Sigmoid colon (tissue), 7 donors: ENCODE data around the gene TMEM132D. TPM values are rescaled to one million over a fixed set of nuclear protein-coding genes. Genes with fewer than 3 reads are reported as not detected.

Experiments
- DNase-seq: peaks from one replicate; pipeline ENCODE4 v3.0.0-alpha.2; 2019
- H3K27ac ChIP-seq, 4 donors: fragments of 200-600 bp; sonication (generic); one replicate each; pipeline ENCODE4 v1.5.1; 2016 to 2019; ENCODE audit warnings: mild to moderate bottlenecking in 1 of 4
- H3K27me3 ChIP-seq, 3 donors: fragments of 200-600 bp; sonication (generic); one replicate each; pipeline ENCODE4 v1.5.1; 2019; ENCODE audit warnings: mild to moderate bottlenecking in 1 of 3
- H3K36me3 ChIP-seq, 4 donors: fragments of 200-600 bp; sonication (generic); one replicate each; pipeline ENCODE4 v1.5.1; 2016 to 2019
- H3K4me1 ChIP-seq, 4 donors: fragments of 200-600 bp; sonication (generic); one replicate each; pipeline ENCODE4 v1.5.1; 2017 to 2019
- H3K4me3 ChIP-seq, 4 donors: fragments of 200-600 bp; sonication (generic); one replicate each; pipeline ENCODE4 v1.5.1; 2017 to 2019; ENCODE audit warnings: mild to moderate bottlenecking in 2 of 4, moderate library complexity in 1 of 4
- H3K9me3 ChIP-seq, 4 donors: fragments of 200-600 bp in 3 of 4; sonication (generic) in 3 of 4; one replicate each; pipeline versions ENCODE4 v1.5.1 to v1.6.1; 2013 to 2019
- CTCF ChIP-seq, 4 experiments: fragments of 450-650 bp in 3 of 4; fragments of 200-600 bp in 1 of 4; IDR thresholded peaks; one replicate each; pipeline ENCODE4 v1.5.1; 2016 to 2019; ENCODE audit warnings: antibody characterized with exemption in 4 of 4, mild to moderate bottlenecking in 3 of 4, moderate library complexity in 2 of 4
- EP300 ChIP-seq, 4 donors: sonication (generic); formaldehyde crosslinking; IDR thresholded peaks; one replicate each; pipeline ENCODE4 v1.6.1; 2017; ENCODE audit warnings: antibody characterized with exemption in 4 of 4
- POLR2A ChIP-seq, 2 donors: fragments of 450-650 bp; IDR thresholded peaks; one replicate each; pipeline ENCODE4 v1.6.1; 2016; ENCODE audit warnings: antibody characterized with exemption in 2 of 2, mild to moderate bottlenecking in 2 of 2, moderate library complexity in 2 of 2
- POLR2AphosphoS5 ChIP-seq, 4 donors: sonication (generic); formaldehyde crosslinking; IDR thresholded peaks; one replicate each; pipeline ENCODE4 v1.6.1; 2017; ENCODE audit warnings: antibody characterized with exemption in 4 of 4
- WGBS, 2 donors: extraction: QIAGEN DNeasy Blood & Tissue Kit; methylation state at CpG; one replicate each; pipeline ENCODE4 v1.1.7; 2013; 5-methylcytosine and 5-hydroxymethylcytosine counted together
- intact Hi-C: fragments of 100-400 bp; cut with DNase I; formaldehyde crosslinking; loops from one replicate; pipeline ENCODE4 v1.15.1; 2023
- polyA plus RNA-seq, 3 donors: library from polyadenylated mRNA; stranded (reverse); fragments of 200-250 nt; gene quantifications; one replicate each; pipeline ENCODE4 v1.2.3, GENCODE V29; 2013
- total RNA-seq, 4 donors: library from RNA; depleted of rRNA; stranded (reverse); fragments of >200 nt; gene quantifications; one replicate each; pipeline ENCODE4 v1.1.0, GENCODE V29; 2016
- donor health status: healthy with polysubstance abuse.
- donor health status: Bipolar disorder and iron deficiency.
- donor health status: healthy.

TMEM132D gene
- total and polyA plus RNA-seq, 7 donors, result under 0.01 to 0.03 (median under 0.01) TPM; not detected in 3

- Histone ChIP-seq H3K4me1 (no peaks in the 10 kb centered on the region), H3K4me3 (no peak overlapping the region), H3K27me3 (no peaks in the 10 kb centered on the region), H3K27ac (no peak overlapping the region), H3K9me3 (peaks cover 0 to 2% (median 0%) of the 10 kb centered on the region in 4 donors), H3K36me3 (no peaks in the 10 kb centered on the region)
- TF ChIP-seq POLR2A (IDR thresholded peaks at IDR 0.05), result no peak
- no peak for TF ChIP-seq POLR2AphosphoS5 (IDR thresholded peaks at IDR 0.05)
- TF ChIP-seq EP300 (IDR thresholded peaks at IDR 0.05), result no peak
- no peak for TF ChIP-seq CTCF (IDR thresholded peaks at IDR 0.05)
- intact Hi-C loops, result no loop called here
- WGBS, 2 donors, result 93 to 94% methylated on average over 8 of the region's 8 CpGs
- DNase-seq, result no peak
Measured at GRCh38 chr12:129693731-129694130, 210.1 kb downstream of the TMEM132D start.

GRCh38 chr12:129687731-129688130 is 216.1 kb downstream of the TMEM132D start:
- Histone ChIP-seq H3K4me3 (no peak overlapping the region), H3K4me1 (no peaks in the 10 kb centered on the region), H3K9me3 (no peaks in the 10 kb centered on the region), H3K27me3 (no peaks in the 10 kb centered on the region), H3K27ac (no peak overlapping the region), H3K36me3 (no peaks in the 10 kb centered on the region)
- intact Hi-C loops, result no loop called here
- no peak for TF ChIP-seq POLR2A (IDR thresholded peaks at IDR 0.05)
- no peak for TF ChIP-seq EP300 (IDR thresholded peaks at IDR 0.05)
- no peak for TF ChIP-seq CTCF (IDR thresholded peaks at IDR 0.05)
- no peak for TF ChIP-seq POLR2AphosphoS5 (IDR thresholded peaks at IDR 0.05)
- no peak for DNase-seq

- Histone ChIP-seq H3K4me3 (no peak overlapping the region), H3K4me1 (no peaks in the 10 kb centered on the region), H3K36me3 (no peaks in the 10 kb centered on the region), H3K9me3 (peaks cover 0 to 7% (median 3%) of the 10 kb centered on the region in 4 donors), H3K27ac (no peak overlapping the region), H3K27me3 (no peaks in the 10 kb centered on the region)
- no peak for TF ChIP-seq POLR2AphosphoS5 (IDR thresholded peaks at IDR 0.05)
- no peak for TF ChIP-seq CTCF (IDR thresholded peaks at IDR 0.05)
- no peak for TF ChIP-seq EP300 (IDR thresholded peaks at IDR 0.05)
- TF ChIP-seq POLR2A (IDR thresholded peaks at IDR 0.05), result no peak
- WGBS, 2 donors, result 57 to 76% methylated on average over 2 of the region's 2 CpGs
- no peak for DNase-seq
- intact Hi-C loops, result no loop called here
Measured at GRCh38 chr12:129681830-129682229, 222.0 kb downstream of the TMEM132D start.

GRCh38 chr12:129681151-129681550 is 222.7 kb downstream of the TMEM132D start:
- TF ChIP-seq POLR2A (IDR thresholded peaks at IDR 0.05) (no peak), EP300 (IDR thresholded peaks at IDR 0.05) (no peak), POLR2AphosphoS5 (IDR thresholded peaks at IDR 0.05) (no peak), CTCF (IDR thresholded peaks at IDR 0.05) (no peak)
- no peaks in the 10 kb centered on the region for H3K36me3 ChIP-seq
- no peaks in the 10 kb centered on the region for H3K27me3 ChIP-seq
- no peak overlapping the region for H3K4me3 ChIP-seq
- WGBS, 2 donors, result 85 to 98% methylated on average over 1 of the region's 1 CpG
- no peak overlapping the region for H3K27ac ChIP-seq
- peaks cover 0 to 7% (median 3%) of the 10 kb centered on the region in 4 donors for H3K9me3 ChIP-seq
- H3K4me1 ChIP-seq, result no peaks in the 10 kb centered on the region
- no peak for DNase-seq
- intact Hi-C loops, result no loop called here

GRCh38 chr12:129676411-129676810 is 227.4 kb downstream of the TMEM132D start:
- Histone ChIP-seq H3K4me3 (no peak overlapping the region), H3K36me3 (no peaks in the 10 kb centered on the region), H3K27ac (no peak overlapping the region), H3K9me3 (peaks cover 0 to 7% (median 3%) of the 10 kb centered on the region in 4 donors), H3K27me3 (no peaks in the 10 kb centered on the region), H3K4me1 (no peaks in the 10 kb centered on the region)
- intact Hi-C loops, result no loop called here
- no peak for TF ChIP-seq CTCF (IDR thresholded peaks at IDR 0.05)
- TF ChIP-seq EP300 (IDR thresholded peaks at IDR 0.05), result no peak
- DNase-seq, result no peak
- WGBS, 2 donors, result 86 to 90% methylated on average over 7 of the region's 7 CpGs
